Ovary (tissue), 9 donors: ENCODE results near the gene GSTM2. TPM values are rescaled to one million over a fixed set of nuclear protein-coding genes. Genes with fewer than 3 reads are reported as not detected.
A peak's percentile ranks its signal among the peaks of the same experiment; 100 is the strongest.

Experiments used
- DNase-seq, 5 donors: peaks; one replicate each; pipeline ENCODE4 v3.0.0-alpha.2; 2019 to 2020
- H3K27ac ChIP-seq, 2 donors: fragments of 200-600 bp; one replicate each; pipeline versions ENCODE4 v1.5.1 to v1.8.0; 2019 to 2022
- H3K27me3 ChIP-seq: fragments of 200-600 bp; one replicate; pipeline ENCODE4 v1.8.0; 2022
- H3K36me3 ChIP-seq: fragments of 200-600 bp; sonication (generic); one replicate; pipeline ENCODE4 v1.5.1; 2019
- H3K4me1 ChIP-seq: one replicate; pipeline ENCODE4 v1.8.1; 2013; ENCODE audit warnings: mild to moderate bottlenecking, moderate library complexity; ENCODE audit not compliant: insufficient read depth
- H3K4me3 ChIP-seq: fragments of 200-600 bp; sonication (generic); one replicate; pipeline ENCODE4 v1.5.1; 2017
- H3K9me3 ChIP-seq, 2 donors: fragments of 200-600 bp in 1 of 2; sonication (generic) in 1 of 2; one replicate each; pipeline versions ENCODE4 v1.5.1 to v1.8.1; 2013 to 2019; ENCODE audit warnings: mild to moderate bottlenecking in 1 of 2, moderate library complexity in 1 of 2
- CTCF ChIP-seq, 3 donors: fragments of 450-650 bp in 2 of 3; fragments of 200-600 bp in 1 of 3; IDR thresholded peaks; one replicate each; pipeline versions ENCODE4 v1.5.1 to v1.8.0; 2016 to 2022; ENCODE audit warnings: antibody characterized with exemption in 3 of 3, mild to moderate bottlenecking in 1 of 3
- EP300 ChIP-seq: sonication (generic); formaldehyde crosslinking; IDR thresholded peaks from one replicate; pipeline ENCODE4 v1.6.1; 2017; ENCODE audit warnings: antibody characterized with exemption
- POLR2A ChIP-seq: fragments of 450-650 bp; IDR thresholded peaks from one replicate; pipeline ENCODE4 v1.6.1; 2017; ENCODE audit warnings: antibody characterized with exemption, mild to moderate bottlenecking, moderate library complexity
- WGBS, 3 donors: extraction: QIAGEN DNeasy Blood & Tissue Kit in 1 of 3; methylation state at CpG; one replicate each; pipeline versions ENCODE4 v1.1.5 to v1.1.7; 2013 to 2017; 5-methylcytosine and 5-hydroxymethylcytosine counted together
- intact Hi-C, 4 donors: fragments of 100-400 bp; cut with DNase I; formaldehyde crosslinking; loops; one replicate each; pipeline versions ENCODE4 v1.11.0 to v1.15.1; 2022 to 2023
- polyA plus RNA-seq, 2 donors: library from polyadenylated mRNA; stranded (reverse); fragments of 200-250 nt in 1 of 2; fragments of 350-450 nt in 1 of 2; fragmentation: Illumina TruSeq in 1 of 2; extraction: RNeasy Lipid Tissue Mini Kit (QIAGEN cat#74804) in 1 of 2; gene quantifications; one replicate each; pipeline ENCODE4 v1.2.3, GENCODE V29; 2013 to 2014
- total RNA-seq, 7 donors: library from RNA; depleted of rRNA in 2 of 7; stranded (reverse); fragments of >200 nt in 2 of 7; fragmentation: NEBNext Ultra II Directional in 3 of 7; extraction: Animal tissue kit (Norgen Biotek cat#: 25700) in 3 of 7; gene quantifications; one replicate each; pipeline versions ENCODE4 v1.1.0 to v1.2.4, GENCODE V29; 2016 to 2023
- donor health status: DM: no; HTN: no; CAD: no; lungs with moderate emphysema.
- donor health status: DM: no; HTN: no; CAD: no.
- donor health status: Bipolar disorder and iron deficiency.
- donor health status: DM: yes; HTN: yes; CAD: no.
- donor health status: DM: no; HTN: no; CAD: no.
- donor health status: DM: yes; HTN: yes; CAD: no.

GSTM2 gene
- total and polyA plus RNA-seq, 9 donors = 101 to 318 (median 202) TPM

- peaks cover 2% of the 10 kb centered on the region for H3K4me1 ChIP-seq
- no peak overlapping the region for H3K27ac ChIP-seq
- H3K9me3 ChIP-seq = no peaks in the 10 kb centered on the region
- no peaks in the 10 kb centered on the region for H3K36me3 ChIP-seq
- WGBS, 3 donors = 84 to 87% (median 85%) methylated on average over 23 of the region's 23 CpGs
- DNase-seq = peak in 2 of 5 donors; percentile 21 to 23
- H3K27me3 ChIP-seq = no peaks in the 10 kb centered on the region
- TF ChIP-seq POLR2A (no peak), EP300 (no peak), CTCF (IDR thresholded peaks at IDR 0.05) (no peak)
- intact Hi-C loops = loop anchor here in 2 of 4 donors (5.0 kb wide), 1 partner anchor 81 kb away; the partner anchor contains the start of gene GNAI3 (in 2 of the 2)
- H3K4me3 ChIP-seq = no peak overlapping the region
These were observed 39.1 kb upstream of the GSTM2 start for GRCh38 chr1:109628540-109629321.

GRCh38 chr1:109629372-109630030 lies 38.4 kb upstream of the GSTM2 start:
- no peak for TF ChIP-seq POLR2A
- no peak for TF ChIP-seq EP300
- TF ChIP-seq CTCF (IDR thresholded peaks at IDR 0.05) = no peak
- Histone ChIP-seq H3K27ac (no peak overlapping the region), H3K27me3 (no peaks in the 10 kb centered on the region), H3K9me3 (no peaks in the 10 kb centered on the region), H3K4me3 (no peak overlapping the region), H3K36me3 (no peaks in the 10 kb centered on the region), H3K4me1 (peaks cover 2% of the 10 kb centered on the region)
- intact Hi-C loops = loop anchor here in 3 of 4 donors (5.0 to 10.0 kb wide), 3 partner anchors 82 to 355 kb away; partner anchors contain the start of genes GNAI3 (in 3 of the 3) and AHCYL1 (in 2 of the 3)
- DNase-seq = no peak
- 84 to 86% (median 85%) methylated on average over 10 of the region's 10 CpGs for WGBS, 3 donors

- H3K4me1 ChIP-seq = peaks cover 2% of the 10 kb centered on the region
- no peak overlapping the region for H3K27ac ChIP-seq
- WGBS, 3 donors = 79 to 94% (median 81%) methylated on average over 22 to 30 of the region's 30 CpGs
- H3K27me3 ChIP-seq = no peaks in the 10 kb centered on the region
- DNase-seq = peak in 3 of 5 donors; percentile 33 to 45 (median 39)
- TF ChIP-seq CTCF (IDR thresholded peaks at IDR 0.05) (no peak), EP300 (no peak), POLR2A (no peak)
- intact Hi-C loops = loop anchor here in 2 of 4 donors (10.0 kb wide), 2 partner anchors 85 to 355 kb away; partner anchors contain the start of genes AHCYL1 (in 2 of the 2) and GNAI3 (in 1 of the 2)
- H3K4me3 ChIP-seq = no peak overlapping the region
- H3K9me3 ChIP-seq = no peaks in the 10 kb centered on the region
- H3K36me3 ChIP-seq = no peaks in the 10 kb centered on the region
These were observed 37.6 kb upstream of the GSTM2 start for GRCh38 chr1:109630081-109630897.
